Astrocyte (in vitro differentiated cells and primary cell): ENCODE measurements around the gene BEST4.

ENCODE experiments used
- CTCF ChIP-seq: IDR thresholded peaks from 2 replicates; pipeline ENCODE4 v1.5.1; 2011; ENCODE audit warnings: low read depth, mild to moderate bottlenecking, inconsistent platforms, low read length, moderate library complexity; ENCODE audit not compliant: insufficient read depth
- EZH2 ChIP-seq: IDR thresholded peaks from 2 replicates; pipeline ENCODE4 v1.6.1; 2012; ENCODE audit warnings: mild to moderate bottlenecking, low read length, inconsistent platforms; ENCODE audit not compliant: insufficient read depth

GRCh38 chr1:44806704-44807363, 18.9 kb upstream of the BEST4 start, which contains the start of gene DYNLT4:
- no peak for TF ChIP-seq CTCF
- no peak for TF ChIP-seq EZH2
